CD4-positive, alpha-beta T cell treated with Interleukin-12 subunit alpha and Interleukin-12 subunit beta, for 1 hour (primary cell): Measurements from ENCODE around the gene HTR7.
A peak's percentile ranks its signal among the peaks of the same experiment; 100 is the strongest.
"Not testable (repeated sequence)": the region's sequence is repeated elsewhere in the genome, so short reads cannot be mapped to it uniquely, and the experiment has no call there.

ENCODE experiments used
- DNase-seq: peaks from one replicate; pipeline ENCODE4 v3.0.0-alpha.2; 2020

Gene HTR7

GRCh38 chr10:90857635-90858460 is at the start of gene HTR7:
TSS of gene HTR7 (minus strand) at chr10:90858039. CDS start at chr10:90857671, 368 bp downstream.
- peak; percentile 64 for DNase-seq

- no peak for DNase-seq
Measured at GRCh38 chr10:90906596-90906995, 48.8 kb upstream of the HTR7 start.

GRCh38 chr10:90905925-90906324 is 48.1 kb upstream of the HTR7 start:
- no peak for DNase-seq

- not testable (repeated sequence) for DNase-seq
Measured at GRCh38 chr10:90896916-90897315, 39.1 kb upstream of the HTR7 start.

GRCh38 chr10:90893190-90893589 is 35.4 kb upstream of the HTR7 start:
- no peak for DNase-seq

GRCh38 chr10:90890347-90890746 is 32.5 kb upstream of the HTR7 start:
- no peak for DNase-seq

GRCh38 chr10:90889636-90890035 is 31.8 kb upstream of the HTR7 start:
- no peak for DNase-seq

GRCh38 chr10:90888387-90888786 is 30.5 kb upstream of the HTR7 start:
- DNase-seq = no peak

- no peak for DNase-seq
Measured at GRCh38 chr10:90887555-90887954, 29.7 kb upstream of the HTR7 start.

GRCh38 chr10:90885176-90885575 is 27.3 kb upstream of the HTR7 start:
- DNase-seq = no peak

GRCh38 chr10:90884431-90884830 is 26.6 kb upstream of the HTR7 start:
- no peak for DNase-seq

- DNase-seq = peak; percentile 57
Measured at GRCh38 chr10:90880059-90880719, 22.4 kb upstream of the HTR7 start.

GRCh38 chr10:90879062-90879461 is 21.2 kb upstream of the HTR7 start:
- DNase-seq = no peak

- DNase-seq = no peak
Measured at GRCh38 chr10:90872648-90873020, 14.8 kb upstream of the HTR7 start.

- peak; percentile 83 for DNase-seq
Measured at GRCh38 chr10:90871766-90872647, 14.2 kb upstream of the HTR7 start, which contains the start of gene RPP30. TSS of gene RPP30 (plus strand) at chr10:90871974. CDS start at chr10:90871987, 13 bp downstream.

- peak; percentile 58 for DNase-seq
Measured at GRCh38 chr10:90871279-90871765, 13.5 kb upstream of the HTR7 start.

GRCh38 chr10:90866050-90866598 is 8.3 kb upstream of the HTR7 start:
- DNase-seq = no peak

- DNase-seq = no peak
Measured at GRCh38 chr10:90865401-90865800, 7.6 kb upstream of the HTR7 start.

GRCh38 chr10:90862908-90863514 is 5.2 kb upstream of the HTR7 start:
- peak; percentile 20 for DNase-seq

GRCh38 chr10:90860790-90861189 is 3.0 kb upstream of the HTR7 start:
- DNase-seq = no peak

GRCh38 chr10:90859321-90859751 is 1.5 kb upstream of the HTR7 start:
- no peak for DNase-seq

- DNase-seq = no peak
Measured at GRCh38 chr10:90858461-90858968, 676 bp upstream of the HTR7 start.
